DMS 273 treated with DMSO at 0.1 percent for 48 hours (cell line): Measurements from ENCODE around the gene PHACTR4.
A peak's percentile ranks its signal among the peaks of the same experiment; 100 is the strongest.
"Not testable (repeated sequence)": the region's sequence is repeated elsewhere in the genome, so short reads cannot be mapped to it uniquely, and the experiment has no call there.

Experiments
- DNase-seq: peaks from one replicate; lab custom pipeline; 2025; lab: John Stamatoyannopoulos, UW

Gene PHACTR4

GRCh38 chr1:28503117-28503516 lies 133.6 kb downstream of the PHACTR4 start:
- DNase-seq, result no peak

- peak; percentile 96 for DNase-seq
Measured at GRCh38 chr1:28505406-28506187, 136.1 kb downstream of the PHACTR4 start, which contains the start of gene RCC1. RCC1 (plus strand) TSS chr1:28506043; CDS start chr1:28529867, 23,824 bp downstream.

- no peak for DNase-seq
Measured at GRCh38 chr1:28506907-28507246, 137.3 kb downstream of the PHACTR4 start.

- no peak for DNase-seq
Measured at GRCh38 chr1:28507247-28507645, 137.7 kb downstream of the PHACTR4 start.

GRCh38 chr1:28507646-28508434 lies 138.3 kb downstream of the PHACTR4 start:
- DNase-seq, result no peak

- no peak for DNase-seq
Measured at GRCh38 chr1:28508435-28508754, 138.9 kb downstream of the PHACTR4 start.

GRCh38 chr1:28509705-28510272 lies 140.2 kb downstream of the PHACTR4 start:
- DNase-seq, result peak; percentile 54

GRCh38 chr1:28510273-28510969 lies 140.9 kb downstream of the PHACTR4 start:
- peak; percentile 88 for DNase-seq

- peak; percentile 88 for DNase-seq
Measured at GRCh38 chr1:28510970-28511440, 141.5 kb downstream of the PHACTR4 start.

GRCh38 chr1:28512058-28512611 lies 142.6 kb downstream of the PHACTR4 start:
- DNase-seq, result peak; percentile 58

GRCh38 chr1:28514445-28514933 lies 144.9 kb downstream of the PHACTR4 start:
- peak; percentile 60 for DNase-seq

GRCh38 chr1:28516518-28516956 lies 147.0 kb downstream of the PHACTR4 start:
- peak; percentile 24 for DNase-seq

- peak; percentile 63 for DNase-seq
Measured at GRCh38 chr1:28517649-28517999, 148.1 kb downstream of the PHACTR4 start.

- peak; percentile 69 for DNase-seq
Measured at GRCh38 chr1:28518000-28518744, 148.6 kb downstream of the PHACTR4 start.

- DNase-seq, result no peak
Measured at GRCh38 chr1:28518745-28519341, 149.3 kb downstream of the PHACTR4 start.

- DNase-seq, result no peak
Measured at GRCh38 chr1:28519946-28520725, 150.6 kb downstream of the PHACTR4 start.

- DNase-seq, result not testable (repeated sequence)
Measured at GRCh38 chr1:28520796-28521195, 151.3 kb downstream of the PHACTR4 start.

- DNase-seq, result no peak
Measured at GRCh38 chr1:28521502-28522164, 152.1 kb downstream of the PHACTR4 start.

GRCh38 chr1:28522537-28522936 lies 153.0 kb downstream of the PHACTR4 start:
- not testable (repeated sequence) for DNase-seq
